ENCODE measurements around the gene SMU1.

SMU1 gene

GRCh38 chr9:33032865-33033264, 43.6 kb downstream of the SMU1 start:
- FAIRE-seq = no peak

GRCh38 chr9:33032292-33032691, 44.2 kb downstream of the SMU1 start:
- FAIRE-seq (peak; percentile 16), DNase-seq (ENCODE audit: insufficient read length, low spot score) (no peak)
- no peak for TF ChIP-seq CTCF (IDR thresholded peaks at IDR 0.05; ENCODE audit: insufficient read depth, missing control alignments)

More at GRCh38 chr9:33032865-33033264, 43.6 kb downstream of the SMU1 start:
- no peak for TF ChIP-seq CTCF (IDR thresholded peaks at IDR 0.05; ENCODE audit: insufficient read depth, missing control alignments)
- no peak for DNase-seq (ENCODE audit: insufficient read length, low spot score)

GRCh38 chr9:33030285-33030684, 46.2 kb downstream of the SMU1 start:
- no peak for FAIRE-seq
- DNase-seq (ENCODE audit: insufficient read length, low spot score) = no peak
- TF ChIP-seq CTCF (IDR thresholded peaks at IDR 0.05; ENCODE audit: insufficient read depth, missing control alignments) = no peak

- peak; percentile 56 for FAIRE-seq
- DNase-seq (ENCODE audit: insufficient read length, low spot score) = no peak
- TF ChIP-seq CTCF (IDR thresholded peaks at IDR 0.05; ENCODE audit: insufficient read depth, missing control alignments) = peak; percentile 0
Observed at GRCh38 chr9:33029231-33029786, 47.2 kb downstream of the SMU1 start.

- DNase-seq (ENCODE audit: insufficient read length, low spot score) (no peak), FAIRE-seq (no peak)
- no peak for TF ChIP-seq CTCF (IDR thresholded peaks at IDR 0.05; ENCODE audit: insufficient read depth, missing control alignments)
Observed at GRCh38 chr9:33025572-33026342, 50.7 kb downstream of the SMU1 start.

GRCh38 chr9:33024966-33025571, 51.4 kb downstream of the SMU1 start, which contains the start of gene DNAJA1:
Gene DNAJA1, plus strand, starts transcription at chr9:33025273. Its CDS starts 1,212 bp downstream, at chr9:33026485.
- no peak for FAIRE-seq
- TF ChIP-seq CTCF (IDR thresholded peaks at IDR 0.05; ENCODE audit: insufficient read depth, missing control alignments) = no peak
- DNase-seq (ENCODE audit: insufficient read length, low spot score) = peak; percentile 60

All from D721Med (cell line).